Stimulated activated CD8-positive, alpha-beta memory T cell treated with anti-CD3 and anti-CD28 coated beads, Interleukin-2, amount 100 ng/mL, for 48 hours (primary cell): Measurements from ENCODE around the gene OPN4.

Experiments used
- DNase-seq, 2 donors: peaks; one replicate each; pipeline ENCODE4 v3.0.0-alpha.2; 2020; ENCODE audit warnings: low read depth in 2 of 2

The OPN4 gene

DNA sequence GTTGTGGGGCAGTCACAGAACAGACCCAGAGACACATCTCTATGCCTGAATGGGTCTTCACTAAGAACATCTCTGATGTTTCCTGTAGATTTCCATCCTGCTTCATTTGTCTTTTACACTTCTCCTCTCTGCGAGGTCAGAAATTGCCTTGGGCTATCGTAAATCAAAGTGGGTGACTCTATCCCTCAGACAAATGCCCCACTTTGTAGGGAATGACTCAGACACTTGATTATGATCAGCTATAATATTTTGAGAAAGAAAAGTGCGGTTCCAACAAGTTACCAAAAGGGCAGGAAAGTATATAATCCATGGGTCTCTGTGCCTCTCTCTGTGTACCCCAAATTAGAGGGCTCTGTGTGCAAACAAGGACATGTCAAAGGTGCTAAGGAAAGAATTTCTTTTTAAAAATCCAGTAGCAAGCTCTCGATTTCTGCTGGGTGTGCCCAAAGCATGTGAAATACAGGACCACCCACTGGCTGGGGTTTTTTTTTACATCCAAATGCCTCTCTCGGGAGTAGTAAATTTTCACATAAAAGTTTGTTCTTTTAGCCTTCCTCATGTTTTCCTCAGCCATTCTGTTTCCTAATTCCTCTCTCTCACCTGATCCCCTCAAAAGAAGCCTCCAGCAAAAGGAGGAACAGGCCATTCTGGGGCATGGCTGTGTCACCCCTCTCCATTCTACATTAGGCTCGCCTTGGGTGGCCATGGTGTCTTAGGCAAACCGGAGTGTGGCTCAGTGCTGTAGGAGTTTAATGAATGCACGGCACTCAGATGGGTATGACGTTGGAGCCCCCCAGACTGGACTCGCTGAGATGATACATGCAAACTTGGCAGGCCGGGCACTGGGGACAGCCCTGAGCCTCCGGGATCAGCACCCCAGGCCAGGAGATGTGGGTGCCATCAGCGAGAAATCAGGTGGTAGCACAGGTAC, 6.3 kb upstream of the OPN4 start:
- DNase-seq, result no peak

DNA sequence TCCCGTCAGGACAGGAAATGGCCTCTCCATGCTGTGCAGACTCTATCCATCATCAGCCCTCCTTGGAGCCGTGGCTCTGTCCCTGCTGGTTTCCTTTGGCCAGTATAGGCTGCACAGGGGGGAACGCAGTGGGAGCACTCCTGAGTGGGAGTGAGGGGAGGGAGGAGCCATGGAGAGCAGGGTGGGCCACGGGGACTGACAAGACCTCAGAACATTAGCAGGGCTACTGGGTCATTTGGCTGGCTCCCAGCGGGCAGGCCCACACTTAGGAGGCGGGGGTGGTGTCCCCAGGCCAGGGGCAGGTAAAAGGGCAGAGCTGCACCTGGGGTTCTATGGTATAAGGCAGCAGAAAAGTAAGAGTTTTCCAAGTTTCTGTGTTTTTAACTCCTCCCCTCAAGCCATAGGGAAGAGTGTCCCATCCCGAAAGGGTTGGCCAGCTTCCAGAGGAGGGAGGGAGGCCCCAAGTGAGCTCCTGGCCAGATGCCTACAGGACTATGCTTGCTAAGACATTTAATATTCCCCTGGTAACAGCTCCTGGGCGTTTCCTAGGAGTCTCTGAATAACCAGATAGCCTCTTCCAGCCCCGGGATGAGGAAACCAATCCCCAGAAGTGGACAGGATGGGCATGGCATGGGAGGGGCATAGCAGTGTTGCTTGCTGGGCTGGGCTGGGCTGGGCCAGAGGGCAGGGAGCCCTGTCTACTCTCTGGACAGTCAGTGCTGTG, 5.5 kb upstream of the OPN4 start:
- DNase-seq, result no peak

DNA sequence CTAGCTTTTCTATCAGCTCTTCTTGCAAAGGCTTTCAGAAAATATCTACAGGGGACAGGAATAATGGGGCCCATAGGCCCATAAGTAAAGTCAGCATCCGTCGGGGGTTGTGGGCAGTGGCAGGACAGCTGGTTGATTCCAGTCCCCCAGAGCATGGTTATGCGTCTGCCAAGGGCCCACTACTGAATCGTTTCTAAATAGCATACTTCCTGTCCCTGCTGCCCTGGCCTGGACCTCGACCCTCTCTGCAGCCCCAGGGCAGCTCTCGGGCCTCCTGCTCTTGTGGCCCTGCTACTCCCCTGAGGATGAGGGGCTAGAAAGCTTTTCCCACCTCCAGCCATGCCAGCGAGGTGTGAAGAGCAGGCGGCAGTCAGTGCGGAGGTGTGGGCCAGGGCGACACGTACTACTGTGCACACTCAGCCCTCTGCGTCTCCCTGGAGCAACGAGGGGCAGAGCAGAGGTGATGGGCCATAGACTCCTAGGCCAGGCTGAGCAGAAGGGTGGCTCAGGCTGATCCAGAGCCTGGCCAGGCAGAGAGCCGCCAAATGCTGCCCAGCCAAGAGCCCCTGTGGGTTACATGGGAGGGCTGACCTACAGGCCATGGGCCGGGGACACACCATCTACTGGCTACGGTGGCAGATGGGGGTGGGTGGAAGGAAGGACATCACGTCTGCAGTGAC, 4.7 kb upstream of the OPN4 start:
- no peak for DNase-seq

DNA sequence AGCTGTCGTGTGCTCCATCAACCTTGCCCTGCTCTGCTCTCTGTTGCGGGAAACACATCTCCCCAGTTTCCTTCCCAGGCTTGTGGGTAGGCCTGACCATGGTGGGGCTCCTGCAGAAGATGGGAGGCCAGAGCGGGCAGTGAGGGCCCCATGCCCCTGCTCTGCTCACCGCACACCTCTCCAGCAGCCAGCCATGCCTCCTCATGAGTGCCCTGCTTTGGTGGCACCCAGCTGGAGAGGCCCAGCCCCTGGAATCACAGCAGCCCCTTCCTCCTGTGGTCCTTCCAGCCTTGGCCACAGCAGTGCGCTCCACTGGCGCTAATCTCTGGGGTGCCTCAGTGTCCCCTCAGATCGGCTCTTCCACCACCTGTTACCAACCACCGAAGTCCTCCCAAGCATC, 4.2 kb upstream of the OPN4 start:
- DNase-seq, result no peak

DNA sequence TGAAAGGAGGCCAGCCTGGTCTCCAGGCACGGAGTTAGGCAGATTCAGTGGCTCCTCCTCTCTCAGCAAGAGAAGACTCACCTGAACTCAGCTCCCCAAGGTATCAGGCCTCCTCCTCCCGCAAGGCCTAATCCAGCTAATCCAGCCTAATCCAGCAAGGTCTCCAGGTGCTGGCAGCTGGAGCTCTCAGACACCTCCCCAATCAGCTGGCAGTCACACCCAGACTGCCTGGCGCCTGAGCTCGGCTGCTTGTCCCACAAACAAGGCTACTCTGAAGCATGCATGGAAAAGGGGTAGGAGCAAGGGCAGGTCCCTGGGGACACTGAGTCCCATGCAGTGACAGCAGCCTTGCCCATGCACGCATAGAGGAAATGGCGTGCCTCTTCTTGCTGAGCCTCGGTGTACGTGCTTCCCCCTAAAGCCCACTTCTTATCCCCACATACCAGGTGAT, 3.3 kb upstream of the OPN4 start:
- DNase-seq, result no peak

DNA sequence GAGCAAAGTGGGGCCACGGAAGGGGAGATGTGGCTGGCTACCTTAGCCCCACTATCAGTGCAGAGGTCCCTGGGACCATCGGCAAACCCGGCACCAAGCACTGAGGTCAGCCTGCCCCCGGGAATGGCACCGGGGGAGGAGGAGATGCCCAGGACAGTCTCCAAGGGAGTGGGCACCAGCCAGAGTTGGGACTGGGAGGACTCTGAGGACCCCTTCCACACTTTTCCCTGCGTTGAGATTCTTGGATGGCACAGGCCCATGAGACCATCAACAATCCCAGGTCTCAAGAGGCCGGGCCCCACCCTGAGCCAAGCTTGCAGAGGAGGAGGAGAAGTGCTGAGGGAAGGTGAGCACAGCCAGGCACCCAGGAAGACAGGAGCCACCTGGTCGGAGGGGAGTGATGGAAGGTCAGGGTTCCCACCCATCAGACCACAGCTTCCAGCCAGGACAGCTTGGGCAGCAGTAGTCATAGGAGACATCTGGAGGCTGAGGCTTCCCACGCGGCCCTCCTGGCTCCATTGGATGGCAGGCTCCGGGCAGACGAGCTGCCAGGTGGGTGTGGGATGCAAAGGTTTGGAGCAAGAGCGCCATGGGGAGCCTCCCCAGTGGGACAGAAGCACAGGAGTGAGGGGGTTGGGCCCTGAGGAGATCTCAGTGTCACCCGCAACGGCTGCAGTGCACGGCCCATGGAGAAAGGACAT, 2.6 kb upstream of the OPN4 start:
- no peak for DNase-seq

DNA sequence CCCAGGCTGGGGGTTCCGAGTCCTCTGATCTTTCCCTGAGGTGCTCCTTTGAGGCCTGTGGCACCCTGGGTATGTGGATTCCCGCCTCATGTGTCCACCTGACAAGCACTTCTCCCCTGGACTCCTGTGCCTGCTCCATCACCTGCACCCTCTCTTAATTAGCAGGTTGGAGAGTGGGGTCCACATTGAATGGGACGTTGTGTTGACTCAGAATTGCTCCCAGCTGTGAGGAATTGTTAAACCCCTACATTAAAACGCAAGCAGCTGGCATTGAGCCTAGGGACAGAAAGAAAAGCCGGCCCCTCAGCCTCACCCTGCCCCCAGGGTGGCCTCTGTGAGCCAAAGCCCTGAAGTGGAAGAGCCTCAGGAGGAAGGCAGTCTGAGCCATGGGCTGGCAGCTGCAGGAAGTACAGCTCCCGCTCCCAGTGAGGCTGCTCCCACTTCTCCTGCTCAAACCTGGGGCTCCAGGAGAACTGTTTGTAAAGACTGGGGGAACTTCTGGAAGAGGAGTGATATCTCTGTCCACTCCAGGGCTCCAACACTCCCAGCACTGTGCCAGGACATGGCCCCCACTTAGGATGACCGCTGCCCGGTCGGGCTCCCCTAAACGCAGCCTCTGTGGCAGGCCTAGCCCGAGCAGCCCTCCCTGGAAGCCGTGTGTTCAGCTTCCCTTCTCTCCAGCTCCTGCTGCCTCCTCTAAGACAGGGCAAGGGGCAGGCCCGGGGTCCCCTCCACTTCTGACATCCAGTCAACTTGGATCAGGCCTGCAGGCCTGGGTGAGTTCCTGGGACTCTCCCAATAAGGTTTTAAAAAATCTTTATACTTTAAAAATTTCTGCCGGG, 1.8 kb upstream of the OPN4 start:
- DNase-seq, result no peak

DNA sequence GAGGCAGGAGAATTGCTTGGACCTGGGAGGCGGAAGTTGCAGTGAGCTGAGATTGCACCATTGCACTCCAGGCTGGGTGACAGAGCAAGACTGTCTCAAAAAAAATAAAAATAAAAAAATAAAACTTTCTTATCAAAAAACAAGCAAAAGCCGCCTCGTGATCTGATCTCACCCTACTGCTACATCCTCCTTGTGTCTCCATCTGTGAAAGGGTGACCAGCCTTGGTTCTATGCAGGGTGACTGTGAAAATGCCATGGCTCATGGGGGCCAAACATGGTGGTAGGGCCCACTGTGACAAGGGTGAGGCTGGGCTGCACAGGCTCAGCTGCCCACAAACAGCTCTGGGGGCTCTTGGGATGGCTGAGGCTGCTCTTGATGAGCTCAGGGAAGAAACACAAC, 968 bp upstream of the OPN4 start:
- no peak for DNase-seq

DNA sequence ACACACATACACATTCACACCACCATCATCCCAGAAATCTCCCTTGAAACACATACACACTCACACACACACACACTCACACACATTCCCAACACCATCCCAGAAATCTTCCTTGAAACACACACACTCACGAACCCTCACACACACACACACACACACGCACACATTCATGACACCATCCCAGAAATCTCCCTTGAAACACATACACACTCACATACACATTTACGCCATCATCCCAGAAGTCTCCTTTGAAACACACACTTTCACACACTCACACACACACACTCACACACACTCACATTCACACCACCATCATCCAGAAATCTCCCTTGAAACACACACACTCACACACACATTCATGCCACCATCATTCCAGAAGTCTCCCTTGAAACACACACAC, 360 bp upstream of the OPN4 start:
- no peak for DNase-seq

DNA sequence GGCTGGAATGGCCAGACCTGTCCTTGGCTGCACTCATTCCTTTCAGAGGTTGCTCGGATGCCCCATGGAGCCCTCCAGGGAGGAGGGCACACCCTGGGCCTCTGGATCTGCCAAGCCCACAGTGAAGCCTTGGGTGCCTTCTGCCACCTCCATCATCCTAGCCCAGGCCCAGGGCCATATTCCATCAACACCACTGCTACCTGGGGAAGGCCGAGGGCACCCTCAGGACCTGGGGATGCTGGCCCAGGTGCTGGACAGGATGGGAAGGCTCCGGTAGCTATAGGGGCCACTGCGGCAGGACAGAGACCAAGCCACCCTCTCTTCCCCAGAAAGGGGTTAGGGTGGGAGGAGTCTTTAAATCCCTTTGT, 810 bp downstream of the OPN4 start:
- DNase-seq, result no peak

DNA sequence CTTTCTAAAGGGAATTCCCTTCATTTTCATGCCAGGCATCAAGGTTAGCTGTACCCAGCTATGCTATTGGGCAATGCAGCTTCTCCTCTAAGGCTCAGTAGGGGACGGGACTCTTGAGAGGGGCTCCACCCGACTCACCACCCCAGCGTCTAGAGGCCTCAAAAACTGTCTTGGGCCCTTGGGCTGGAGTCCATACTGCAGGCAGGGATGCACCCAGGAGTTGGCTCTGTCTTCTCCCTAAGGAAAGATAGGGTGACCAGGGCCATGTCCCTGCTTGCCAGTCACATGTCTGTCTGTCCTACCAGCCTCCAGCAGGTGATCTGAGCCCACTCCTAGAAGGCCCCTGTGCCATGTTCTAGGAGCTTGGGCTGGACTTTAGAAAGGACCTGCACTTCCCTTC, 1.2 kb downstream of the OPN4 start:
- no peak for DNase-seq

DNA sequence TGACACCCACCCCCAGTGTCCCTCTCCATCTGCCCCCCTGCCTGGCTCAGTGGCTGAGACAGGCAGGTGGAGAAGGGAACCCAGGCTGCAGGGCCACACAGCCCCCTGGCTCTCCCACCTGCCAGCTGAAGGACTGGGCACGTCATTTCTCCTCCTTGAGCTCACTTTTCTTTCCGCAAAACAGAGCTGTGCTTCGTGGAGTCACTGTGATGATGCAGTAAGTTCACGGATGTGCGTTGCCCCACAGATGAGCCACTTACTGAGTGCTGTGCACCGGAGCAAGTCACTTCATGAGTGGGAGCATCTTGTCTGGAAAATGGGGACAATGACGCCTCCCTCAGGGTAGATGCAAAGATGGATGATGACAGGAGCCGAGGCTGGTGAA, 2.7 kb downstream of the OPN4 start:
- DNase-seq, result no peak

DNA sequence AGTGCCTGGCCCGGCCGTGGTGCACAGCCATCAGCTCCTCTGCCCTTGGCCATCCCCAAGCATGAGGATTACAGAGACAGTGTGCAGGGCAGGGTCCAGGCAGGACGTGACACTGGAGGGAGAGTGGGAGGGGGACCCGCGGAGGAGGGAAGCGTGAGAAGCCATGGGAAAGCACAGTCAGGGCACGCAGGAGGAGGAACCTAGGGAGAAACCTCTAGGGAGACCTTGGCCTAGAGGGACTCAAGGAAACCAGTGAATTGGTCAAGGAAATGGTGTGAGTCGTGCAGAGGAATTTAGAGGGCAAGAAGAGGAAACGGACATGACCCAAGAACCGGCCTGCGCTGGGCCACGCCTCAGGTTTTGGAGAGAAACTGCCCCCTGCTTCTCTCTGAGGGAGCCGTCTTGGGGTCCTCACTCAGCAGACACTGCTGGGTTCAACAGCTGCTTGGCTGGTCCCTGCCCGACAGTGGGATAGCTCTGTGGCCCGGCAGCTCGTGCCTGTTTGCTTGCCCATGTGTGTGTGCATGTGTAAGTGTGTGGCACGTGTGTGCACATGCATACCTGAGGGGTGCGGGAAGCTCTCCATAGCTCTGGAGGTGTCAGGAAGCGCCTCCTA, 3.2 kb downstream of the OPN4 start:
- no peak for DNase-seq

DNA sequence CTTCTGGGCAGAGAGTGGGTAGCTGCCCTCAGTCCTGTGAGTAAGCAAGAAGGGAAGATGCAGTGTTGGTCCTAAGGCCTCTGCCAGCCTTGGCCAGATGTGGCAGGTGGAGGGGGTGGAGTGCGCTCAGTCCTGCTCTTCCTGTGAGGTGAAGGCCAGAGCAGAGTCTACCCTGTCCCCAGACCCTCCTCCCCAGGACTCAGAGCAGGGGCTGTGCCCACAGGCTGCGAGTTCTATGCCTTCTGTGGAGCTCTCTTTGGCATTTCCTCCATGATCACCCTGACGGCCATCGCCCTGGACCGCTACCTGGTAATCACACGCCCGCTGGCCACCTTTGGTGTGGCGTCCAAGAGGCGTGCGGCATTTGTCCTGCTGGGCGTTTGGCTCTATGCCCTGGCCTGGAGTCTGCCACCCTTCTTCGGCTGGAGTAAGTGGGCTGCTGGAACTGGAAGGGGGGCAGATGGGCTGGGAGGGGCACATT, 4.0 kb downstream of the OPN4 start:
- DNase-seq, result no peak

DNA sequence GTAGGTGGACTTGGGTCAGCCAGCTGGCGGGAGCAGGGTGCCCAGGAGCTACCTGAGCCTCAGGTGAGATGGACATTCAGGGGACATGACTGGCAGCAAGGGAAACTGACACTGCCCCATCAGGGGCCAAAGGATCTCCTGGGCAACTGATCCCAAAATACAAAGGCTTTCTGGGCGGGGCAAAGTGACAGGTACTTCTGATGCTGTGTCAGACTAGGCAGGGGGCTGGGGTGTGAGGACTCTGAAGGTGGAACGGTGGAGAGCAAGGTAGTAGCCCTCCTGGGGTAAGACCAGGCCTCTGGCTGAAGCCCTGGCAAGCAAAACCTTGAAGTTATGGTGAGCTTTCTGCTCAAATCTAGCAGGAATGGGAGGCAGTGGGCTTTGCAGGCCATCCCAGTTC, 4.4 kb downstream of the OPN4 start:
- DNase-seq, result no peak

DNA sequence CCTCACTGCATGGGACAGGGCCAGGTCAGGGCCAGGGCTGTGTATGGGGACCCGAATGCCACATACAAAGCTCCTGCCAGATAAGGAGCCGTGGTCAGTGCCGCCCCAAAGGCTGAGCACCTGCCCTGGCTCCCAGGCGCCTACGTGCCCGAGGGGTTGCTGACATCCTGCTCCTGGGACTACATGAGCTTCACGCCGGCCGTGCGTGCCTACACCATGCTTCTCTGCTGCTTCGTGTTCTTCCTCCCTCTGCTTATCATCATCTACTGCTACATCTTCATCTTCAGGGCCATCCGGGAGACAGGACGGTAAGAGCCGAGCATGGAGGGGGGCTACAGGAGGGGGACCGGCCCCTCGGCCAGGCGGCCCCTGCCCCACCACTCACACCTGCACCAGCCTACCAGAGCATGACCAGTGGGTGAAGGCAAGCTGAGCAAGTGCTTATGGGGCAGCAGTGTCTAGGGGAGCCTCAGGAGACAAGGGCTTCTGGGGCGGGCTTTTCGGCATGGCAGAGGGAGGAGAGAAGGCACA, 4.9 kb downstream of the OPN4 start:
- no peak for DNase-seq

DNA sequence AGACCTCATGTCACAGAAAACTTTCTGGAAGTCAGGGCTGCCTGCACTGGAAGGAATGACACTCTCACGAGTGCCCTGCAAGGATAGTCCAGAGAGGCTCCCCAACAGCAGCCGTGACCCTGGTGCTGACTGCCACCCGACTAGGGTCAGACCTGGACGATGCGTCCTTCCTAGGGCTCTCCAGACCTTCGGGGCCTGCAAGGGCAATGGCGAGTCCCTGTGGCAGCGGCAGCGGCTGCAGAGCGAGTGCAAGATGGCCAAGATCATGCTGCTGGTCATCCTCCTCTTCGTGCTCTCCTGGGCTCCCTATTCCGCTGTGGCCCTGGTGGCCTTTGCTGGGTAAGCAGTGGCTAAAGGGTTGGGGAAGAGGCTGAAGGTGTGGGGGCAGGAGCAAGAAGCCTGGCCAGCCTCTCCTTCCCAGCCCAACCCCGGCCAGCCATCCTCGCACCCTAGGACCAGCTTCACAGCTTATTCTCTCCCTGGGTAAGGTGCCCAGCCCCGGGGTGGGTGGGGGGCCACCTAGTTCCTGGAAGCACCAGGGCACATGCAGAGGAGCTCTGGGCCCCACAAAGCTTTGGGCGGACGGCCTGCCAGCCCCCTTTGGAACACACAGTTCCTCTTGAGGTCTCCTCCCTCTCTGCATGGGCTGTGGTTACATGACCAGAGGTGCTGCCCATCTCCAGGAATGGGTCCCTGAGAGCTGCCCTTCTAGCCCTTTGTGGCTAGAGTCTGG, 5.5 kb downstream of the OPN4 start:
- DNase-seq, result no peak

DNA sequence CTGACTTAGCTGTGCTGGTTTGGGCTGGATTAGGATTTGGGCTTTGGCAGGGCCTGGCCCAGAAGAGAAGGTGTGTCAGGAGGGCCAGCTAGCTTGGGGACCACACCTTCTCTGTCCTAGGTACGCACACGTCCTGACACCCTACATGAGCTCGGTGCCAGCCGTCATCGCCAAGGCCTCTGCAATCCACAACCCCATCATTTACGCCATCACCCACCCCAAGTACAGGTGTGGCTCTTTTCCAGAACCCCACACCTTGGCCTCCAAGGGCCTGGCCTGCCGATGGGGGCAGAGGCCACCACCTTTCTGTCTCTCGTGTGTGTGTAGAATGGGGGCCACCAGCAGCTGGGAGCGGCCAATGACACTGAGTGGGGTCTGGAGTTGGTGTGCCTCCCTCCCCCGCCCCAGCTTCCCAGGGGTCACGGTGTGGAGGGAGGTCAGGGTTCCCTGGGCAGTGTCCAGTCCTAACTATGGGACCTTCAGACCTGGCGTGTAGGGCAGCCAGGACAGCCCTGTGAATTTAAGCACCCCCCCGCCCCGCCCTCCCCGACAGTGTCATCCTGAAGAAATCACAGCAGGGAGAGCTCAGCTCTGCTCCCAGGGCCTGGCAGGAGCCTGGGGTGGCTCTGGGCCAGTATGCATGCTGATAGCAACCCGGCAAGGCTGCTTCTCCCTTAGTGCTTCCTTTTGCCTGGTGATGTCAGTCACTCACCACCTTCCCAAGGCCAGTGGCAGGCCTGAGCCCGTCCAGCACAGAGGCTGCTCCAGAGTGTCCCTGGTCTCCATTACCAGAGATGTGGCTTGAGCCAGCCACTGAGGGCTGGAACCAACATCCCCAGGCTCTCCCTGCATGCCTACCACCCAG, 7.0 kb downstream of the OPN4 start:
- DNase-seq, result no peak
